Naive B cell (primary cell): ENCODE results near the gene GPR141. TPM values are rescaled to one million over a fixed set of nuclear protein-coding genes. Genes with fewer than 3 reads are reported as not detected.
A peak's percentile ranks its signal among the peaks of the same experiment; 100 is the strongest.

Source experiments
- ATAC-seq, 2 donors: fragments of 150-1000 bp; cut with Tn5 transposase; 2 replicates each; pipeline ENCODE4 v1.10.0; 2021; ENCODE audit warnings: low read depth in 2 of 2, mild to moderate bottlenecking in 2 of 2, moderate library complexity in 2 of 2
- DNase-seq: peaks from one replicate; pipeline ENCODE4 v3.0.0; 2022
- H3K27ac Mint-ChIP-seq, 6 donors: one replicate each; pipeline ENCODE4 v1.8.0; 2020 to 2022; ENCODE audit warnings: mild to moderate bottlenecking in 6 of 6, mixed read lengths in 6 of 6, moderate library complexity in 5 of 6, inconsistent platforms in 2 of 6
- H3K27me3 Mint-ChIP-seq, 3 donors: one replicate each; pipeline ENCODE4 v1.8.0; 2021 to 2022; ENCODE audit warnings: mixed read lengths in 3 of 3, mild to moderate bottlenecking in 1 of 3
- H3K36me3 Mint-ChIP-seq, 2 donors: one replicate each; pipeline ENCODE4 v1.8.0; 2020 to 2022; ENCODE audit warnings: mixed read lengths in 2 of 2, inconsistent platforms in 1 of 2, mild to moderate bottlenecking in 1 of 2
- H3K4me1 Mint-ChIP-seq, 3 donors: one replicate each; pipeline ENCODE4 v1.8.0; 2020 to 2022; ENCODE audit warnings: mixed read lengths in 3 of 3, inconsistent platforms in 1 of 3, mild to moderate bottlenecking in 1 of 3, moderate library complexity in 1 of 3
- H3K4me3 Mint-ChIP-seq, 8 donors: one replicate each; pipeline ENCODE4 v1.8.0; 2020 to 2022; ENCODE audit warnings: mild to moderate bottlenecking in 8 of 8, mixed read lengths in 8 of 8, moderate library complexity in 8 of 8, inconsistent platforms in 2 of 8
- H3K9me3 Mint-ChIP-seq, 7 donors: one replicate each; pipeline ENCODE4 v1.8.0; 2020 to 2022; ENCODE audit warnings: mixed read lengths in 7 of 7, mild to moderate bottlenecking in 5 of 7, inconsistent platforms in 2 of 7, moderate library complexity in 1 of 7
- polyA plus RNA-seq, 6 donors: library from polyadenylated mRNA; unstranded; fragments of 300-500 nt; fragmentation: Illumina TruSeq; gene quantifications; one replicate each; pipeline ENCODE4 v1.2.3, GENCODE V29; 2021; ENCODE audit warnings: low read depth in 6 of 6

Gene GPR141
- polyA plus RNA-seq, 6 donors from 2014 or later = 0.35 TPM; not detected in 5

DNA sequence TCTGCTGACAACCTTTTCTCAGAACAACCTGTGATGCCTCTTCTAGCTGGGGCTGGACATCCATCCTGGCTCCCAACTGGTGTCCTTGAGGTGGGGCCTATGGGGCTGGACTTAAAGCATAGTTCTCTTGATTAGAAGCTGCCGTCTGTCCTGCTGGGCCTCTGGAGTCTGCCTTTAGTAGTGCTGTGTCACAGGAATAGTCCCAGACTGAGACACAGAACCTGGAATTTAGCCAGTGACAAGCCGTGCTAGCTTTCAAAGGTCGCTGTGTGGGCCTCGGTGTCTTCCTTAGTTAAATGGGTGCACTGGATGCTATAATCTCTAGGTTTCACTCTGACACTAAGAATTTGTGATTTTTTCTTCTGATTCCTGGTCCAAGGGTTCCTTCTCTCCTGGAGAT is 41.2 kb downstream of the GPR141 start:
- Mint-ChIP-seq H3K9me3 (no peaks in the 10 kb centered on the region), H3K4me1 (no peaks in the 10 kb centered on the region), H3K27ac (no peak overlapping the region), H3K27me3 (peaks cover 1 to 23% (median 5%) of the 10 kb centered on the region in 3 donors), H3K36me3 (no peaks in the 10 kb centered on the region), H3K4me3 (no peak overlapping the region)
- DNase-seq = no peak
- no peak for ATAC-seq

- Mint-ChIP-seq H3K4me3 (no peak overlapping the region), H3K9me3 (no peaks in the 10 kb centered on the region)
- no peak for DNase-seq
Measured at GRCh38 chr7:37726016-37726415, 42.5 kb downstream of the GPR141 start.

GRCh38 chr7:37728747-37729146 is 45.2 kb downstream of the GPR141 start:
- ATAC-seq (no peak), DNase-seq (no peak)
- Mint-ChIP-seq H3K4me1 (peaks cover 1 to 5% (median 3%) of the 10 kb centered on the region in 3 donors), H3K27ac (peak overlapping the region in 1 of 6 donors; percentile 8), H3K36me3 (no peaks in the 10 kb centered on the region), H3K9me3 (no peaks in the 10 kb centered on the region), H3K4me3 (no peak overlapping the region), H3K27me3 (peaks cover 15 to 23% (median 21%) of the 10 kb centered on the region in 3 donors)

More at GRCh38 chr7:37726016-37726415, 42.5 kb downstream of the GPR141 start:
- H3K27me3 Mint-ChIP-seq = peaks cover 5 to 18% (median 8%) of the 10 kb centered on the region in 3 donors
- no peak for ATAC-seq
- H3K27ac Mint-ChIP-seq = no peak overlapping the region
- H3K4me1 Mint-ChIP-seq = no peaks in the 10 kb centered on the region
- H3K36me3 Mint-ChIP-seq = no peaks in the 10 kb centered on the region

- H3K4me3 Mint-ChIP-seq = no peak overlapping the region
- no peak for DNase-seq
- H3K4me1 Mint-ChIP-seq = peaks cover 1 to 5% (median 3%) of the 10 kb centered on the region in 3 donors
- H3K27ac Mint-ChIP-seq = no peak overlapping the region
- H3K27me3 Mint-ChIP-seq = peaks cover 15 to 25% (median 21%) of the 10 kb centered on the region in 3 donors
- H3K36me3 Mint-ChIP-seq = no peaks in the 10 kb centered on the region
- no peaks in the 10 kb centered on the region for H3K9me3 Mint-ChIP-seq
- no peak for ATAC-seq
Measured at GRCh38 chr7:37729181-37729580, 45.6 kb downstream of the GPR141 start.

- H3K27me3 Mint-ChIP-seq = peaks cover 15 to 29% (median 21%) of the 10 kb centered on the region in 3 donors
- H3K36me3 Mint-ChIP-seq = no peaks in the 10 kb centered on the region
Measured at GRCh38 chr7:37730501-37730900, 46.9 kb downstream of the GPR141 start.

GRCh38 chr7:37732253-37732652 is 48.7 kb downstream of the GPR141 start:
- DNase-seq = peak; percentile 29

More at GRCh38 chr7:37730501-37730900, 46.9 kb downstream of the GPR141 start:
- DNase-seq = no peak
- no peak for ATAC-seq
- H3K4me1 Mint-ChIP-seq = peaks cover 1 to 5% (median 3%) of the 10 kb centered on the region in 3 donors
- H3K4me3 Mint-ChIP-seq = no peak overlapping the region
- H3K9me3 Mint-ChIP-seq = no peaks in the 10 kb centered on the region
- H3K27ac Mint-ChIP-seq = no peak overlapping the region

DNA sequence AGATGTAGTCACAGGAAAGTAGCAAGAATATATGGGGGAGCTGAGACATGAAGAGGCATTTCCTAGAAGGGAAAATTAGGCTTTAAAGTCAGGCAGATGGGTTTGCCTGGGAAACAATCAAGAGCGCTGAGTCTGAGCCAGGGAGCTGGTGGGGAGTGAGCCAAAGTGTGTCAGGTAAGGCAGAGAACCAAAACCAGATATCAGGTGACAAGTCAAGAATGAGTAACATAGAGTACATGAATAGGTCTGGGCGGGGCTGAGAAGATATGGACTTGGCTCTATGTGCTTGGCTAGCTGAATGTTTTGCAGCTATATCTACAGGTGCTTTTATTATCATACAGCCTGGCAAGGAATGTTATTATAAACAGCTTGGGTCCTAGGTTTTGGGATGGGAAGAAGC is 49.3 kb downstream of the GPR141 start:
- H3K4me3 Mint-ChIP-seq = peak overlapping the region in 1 of 8 donors; percentile 17
- peaks cover 1 to 5% (median 3%) of the 10 kb centered on the region in 3 donors for H3K4me1 Mint-ChIP-seq
- H3K9me3 Mint-ChIP-seq = no peaks in the 10 kb centered on the region
- DNase-seq (no peak), ATAC-seq (no peak)
- H3K36me3 Mint-ChIP-seq = no peaks in the 10 kb centered on the region
- H3K27ac Mint-ChIP-seq = peak overlapping the region in 2 of 6 donors; percentile 4 to 56
- peaks cover 10 to 26% (median 21%) of the 10 kb centered on the region in 3 donors for H3K27me3 Mint-ChIP-seq

More at GRCh38 chr7:37732253-37732652, 48.7 kb downstream of the GPR141 start:
- Mint-ChIP-seq H3K27ac (no peak overlapping the region), H3K36me3 (no peaks in the 10 kb centered on the region), H3K4me1 (peaks cover 1 to 5% (median 3%) of the 10 kb centered on the region in 3 donors), H3K27me3 (peaks cover 10 to 28% (median 21%) of the 10 kb centered on the region in 3 donors), H3K9me3 (no peaks in the 10 kb centered on the region), H3K4me3 (no peak overlapping the region)
- ATAC-seq = peak; percentile 60 to 90

DNA sequence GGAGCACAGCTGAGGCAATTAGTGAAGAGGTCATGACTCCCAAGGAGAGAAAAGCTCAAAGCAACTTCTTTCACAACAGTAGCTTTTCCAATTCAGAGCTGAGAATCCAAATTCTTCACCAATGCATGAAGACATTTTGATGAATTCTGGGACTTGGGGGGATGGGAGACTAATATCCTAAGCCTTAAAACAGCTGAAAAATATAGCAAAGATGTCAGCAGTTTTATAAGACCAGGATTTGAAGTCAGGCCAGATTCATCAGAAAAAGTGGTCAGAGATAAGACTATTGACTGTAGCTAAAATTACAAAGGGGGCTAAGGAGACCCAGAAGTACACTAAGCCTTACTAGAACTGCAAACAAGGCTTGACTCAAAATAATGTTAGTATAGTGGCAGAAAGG is 51.6 kb downstream of the GPR141 start:
- H3K27ac Mint-ChIP-seq = no peak overlapping the region
- DNase-seq = no peak
- peaks cover 10 to 17% (median 15%) of the 10 kb centered on the region in 3 donors for H3K27me3 Mint-ChIP-seq
- no peak overlapping the region for H3K4me3 Mint-ChIP-seq
- peaks cover 1 to 5% (median 3%) of the 10 kb centered on the region in 3 donors for H3K4me1 Mint-ChIP-seq
- ATAC-seq = no peak
- no peaks in the 10 kb centered on the region for H3K9me3 Mint-ChIP-seq
- H3K36me3 Mint-ChIP-seq = no peaks in the 10 kb centered on the region

- DNase-seq = no peak
- H3K4me3 Mint-ChIP-seq = no peak overlapping the region
- no peak for ATAC-seq
- no peak overlapping the region for H3K27ac Mint-ChIP-seq
- H3K9me3 Mint-ChIP-seq = no peaks in the 10 kb centered on the region
- H3K27me3 Mint-ChIP-seq = peaks cover 0 to 6% (median 0%) of the 10 kb centered on the region in 3 donors
- H3K4me1 Mint-ChIP-seq = no peaks in the 10 kb centered on the region
- H3K36me3 Mint-ChIP-seq = no peaks in the 10 kb centered on the region
Measured at GRCh38 chr7:37738321-37738720, 54.8 kb downstream of the GPR141 start.

DNA sequence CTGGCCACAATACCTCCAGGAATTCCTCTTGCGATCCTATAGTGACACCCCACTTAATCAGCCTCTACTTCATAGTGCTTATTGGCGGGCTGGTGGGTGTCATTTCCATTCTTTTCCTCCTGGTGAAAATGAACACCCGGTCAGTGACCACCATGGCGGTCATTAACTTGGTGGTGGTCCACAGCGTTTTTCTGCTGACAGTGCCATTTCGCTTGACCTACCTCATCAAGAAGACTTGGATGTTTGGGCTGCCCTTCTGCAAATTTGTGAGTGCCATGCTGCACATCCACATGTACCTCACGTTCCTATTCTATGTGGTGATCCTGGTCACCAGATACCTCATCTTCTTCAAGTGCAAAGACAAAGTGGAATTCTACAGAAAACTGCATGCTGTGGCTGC is 56.8 kb downstream of the GPR141 start:
- no peak for DNase-seq

DNA sequence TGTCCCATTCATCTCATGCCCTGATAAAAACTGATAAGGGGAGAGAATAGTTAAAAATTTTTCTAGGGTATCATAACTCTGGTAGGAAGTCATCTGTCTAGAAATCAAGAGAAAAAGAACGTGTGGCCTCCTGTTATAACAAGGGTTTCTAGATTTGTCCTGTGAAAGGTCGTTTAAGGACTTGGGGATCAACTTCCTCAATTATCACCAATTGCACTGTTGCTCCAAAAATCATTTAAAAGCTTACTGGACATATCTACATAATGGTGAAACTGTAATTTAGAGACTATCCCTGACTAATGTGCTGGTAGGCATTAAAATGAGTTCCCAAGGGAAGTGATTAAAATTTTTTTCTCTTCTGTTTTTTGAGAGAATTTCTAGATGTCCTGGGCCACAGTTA is 58.2 kb downstream of the GPR141 start:
- Mint-ChIP-seq H3K27ac (no peak overlapping the region), H3K27me3 (no peaks in the 10 kb centered on the region), H3K9me3 (no peaks in the 10 kb centered on the region), H3K4me1 (no peaks in the 10 kb centered on the region), H3K36me3 (no peaks in the 10 kb centered on the region), H3K4me3 (no peak overlapping the region)
- DNase-seq (no peak), ATAC-seq (no peak)

More for the DNA sequence above, 56.8 kb downstream of the GPR141 start:
- no peak for ATAC-seq
- H3K27ac Mint-ChIP-seq = no peak overlapping the region
- no peaks in the 10 kb centered on the region for H3K36me3 Mint-ChIP-seq
- no peaks in the 10 kb centered on the region for H3K27me3 Mint-ChIP-seq
- peak overlapping the region in 1 of 8 donors; percentile 17 for H3K4me3 Mint-ChIP-seq
- no peaks in the 10 kb centered on the region for H3K4me1 Mint-ChIP-seq
- no peaks in the 10 kb centered on the region for H3K9me3 Mint-ChIP-seq

GRCh38 chr7:37751096-37751495 is 67.5 kb downstream of the GPR141 start:
- Mint-ChIP-seq H3K4me1 (no peaks in the 10 kb centered on the region), H3K27me3 (peaks cover 5 to 19% (median 7%) of the 10 kb centered on the region in 3 donors), H3K4me3 (no peak overlapping the region)

DNA sequence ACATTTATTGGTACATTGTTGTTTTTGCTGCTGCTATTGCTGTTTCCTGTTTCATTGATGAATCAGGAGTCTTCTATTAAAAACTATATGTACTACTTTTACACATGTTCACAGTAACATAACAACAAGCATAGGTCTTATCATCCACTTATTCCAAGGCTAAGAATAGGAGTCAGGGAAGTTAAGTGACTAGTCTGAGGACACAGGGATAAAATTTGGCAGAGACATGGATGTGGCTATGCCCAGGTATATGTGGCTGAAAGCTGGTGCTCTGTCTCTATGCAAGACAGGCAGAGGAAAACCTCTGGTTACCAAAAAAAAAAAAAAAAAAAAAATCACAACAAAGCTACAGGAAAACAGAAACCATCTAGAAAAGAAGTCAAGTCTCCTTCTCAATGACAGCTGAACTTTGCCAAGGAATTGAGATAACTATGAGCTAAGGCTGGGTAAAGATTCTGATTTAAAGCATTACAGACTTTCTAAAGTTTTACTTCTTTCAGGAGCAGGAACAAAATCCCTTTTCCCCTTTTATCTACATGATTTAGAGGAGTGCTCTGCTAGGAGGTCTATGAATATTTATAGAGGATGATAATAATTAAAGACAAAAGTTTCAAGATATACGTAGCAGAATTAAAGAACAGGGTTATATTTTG is 70.0 kb downstream of the GPR141 start:
- ATAC-seq (no peak), DNase-seq (no peak)
- Mint-ChIP-seq H3K9me3 (no peaks in the 10 kb centered on the region), H3K27me3 (peaks cover 7 to 19% (median 7%) of the 10 kb centered on the region in 3 donors), H3K36me3 (no peaks in the 10 kb centered on the region), H3K4me1 (peaks cover 0 to 3% (median 0%) of the 10 kb centered on the region in 3 donors), H3K27ac (no peak overlapping the region), H3K4me3 (no peak overlapping the region)

More at GRCh38 chr7:37751096-37751495, 67.5 kb downstream of the GPR141 start:
- Mint-ChIP-seq H3K27ac (peak overlapping the region in 1 of 6 donors; percentile 30), H3K36me3 (no peaks in the 10 kb centered on the region), H3K9me3 (no peaks in the 10 kb centered on the region)
- ATAC-seq (no peak), DNase-seq (no peak)
